Stimulated activated CD4-positive, alpha-beta T cell treated with anti-CD3 and anti-CD28 coated beads, Interleukin-12 subunit alpha, Interleukin-12 subunit beta, amount 100 ng/mL, for 4 hours (primary cell): Measurements from ENCODE around the gene ARMC6.

Experiments used
- DNase-seq: peaks from one replicate; pipeline ENCODE4 v3.0.0-alpha.2; 2020

Gene ARMC6

DNA sequence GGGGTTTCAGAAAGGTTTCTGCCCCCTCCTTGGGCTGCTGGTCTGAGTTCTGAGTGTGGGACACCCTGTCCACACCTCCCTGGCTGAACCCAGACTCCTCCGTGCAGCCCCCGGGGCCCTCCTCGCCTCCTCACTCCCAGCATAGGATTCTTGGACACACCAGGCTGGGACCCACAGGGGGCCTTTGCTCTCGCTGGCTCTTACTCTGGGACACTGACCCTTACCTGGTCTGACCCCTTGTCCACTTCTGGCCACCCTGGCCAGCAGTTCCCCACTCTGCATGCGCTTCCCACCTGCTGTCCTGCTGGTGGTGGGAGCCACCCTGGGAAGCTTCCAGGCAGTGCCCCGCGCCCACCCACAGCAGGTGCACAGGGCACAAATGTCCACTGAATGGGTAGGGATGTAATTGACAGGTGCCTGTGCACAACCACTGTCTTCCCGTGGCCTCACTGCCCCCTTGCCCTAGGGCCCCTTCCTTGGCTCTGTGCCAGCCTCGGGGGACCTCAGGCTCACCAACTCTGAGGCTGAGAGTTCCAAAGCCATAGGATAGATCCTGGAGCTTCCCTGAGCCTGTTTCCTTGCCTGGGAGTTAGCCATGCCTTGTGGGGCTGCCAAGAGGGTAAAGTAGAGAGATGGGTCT, 23.4 kb downstream of the ARMC6 start:
- no peak for DNase-seq

DNA sequence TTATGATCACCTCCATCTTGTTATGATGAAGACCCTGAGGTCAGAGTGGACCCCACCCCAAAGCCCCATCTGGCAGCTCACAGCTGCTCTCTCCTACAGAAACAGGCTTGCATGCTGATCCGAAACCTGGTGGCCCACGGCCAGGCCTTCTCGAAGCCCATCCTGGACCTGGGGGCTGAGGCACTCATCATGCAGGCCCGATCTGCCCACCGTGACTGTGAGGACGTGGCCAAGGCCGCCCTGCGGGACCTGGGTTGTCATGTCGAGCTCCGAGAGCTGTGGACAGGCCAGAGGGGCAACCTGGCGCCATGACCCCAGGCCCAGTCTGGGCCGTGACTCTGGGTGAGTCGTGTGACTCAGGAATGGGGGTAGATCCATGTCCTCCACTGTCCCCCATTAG, 23.9 kb downstream of the ARMC6 start:
- DNase-seq, result no peak

DNA sequence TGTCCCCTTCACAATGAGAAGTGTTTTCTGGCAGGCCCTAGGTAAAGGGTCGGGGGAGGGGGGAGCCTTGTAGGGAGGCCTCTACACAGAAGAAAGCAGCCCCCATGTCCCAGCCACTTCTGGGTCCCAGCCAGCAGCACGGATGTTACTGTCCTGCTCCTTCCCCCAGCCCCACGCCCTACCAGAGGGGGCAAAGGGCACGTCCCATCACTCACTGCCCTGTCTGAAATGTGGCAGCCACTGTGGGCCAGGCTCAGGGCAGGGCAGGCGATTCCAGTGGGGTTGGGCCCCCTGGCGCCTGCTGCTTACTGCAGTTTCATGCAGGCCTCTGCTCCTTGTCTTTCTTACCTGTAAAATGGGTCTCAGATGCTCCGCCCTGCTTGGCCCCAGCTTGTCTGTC, 24.3 kb downstream of the ARMC6 start:
- DNase-seq, result no peak

DNA sequence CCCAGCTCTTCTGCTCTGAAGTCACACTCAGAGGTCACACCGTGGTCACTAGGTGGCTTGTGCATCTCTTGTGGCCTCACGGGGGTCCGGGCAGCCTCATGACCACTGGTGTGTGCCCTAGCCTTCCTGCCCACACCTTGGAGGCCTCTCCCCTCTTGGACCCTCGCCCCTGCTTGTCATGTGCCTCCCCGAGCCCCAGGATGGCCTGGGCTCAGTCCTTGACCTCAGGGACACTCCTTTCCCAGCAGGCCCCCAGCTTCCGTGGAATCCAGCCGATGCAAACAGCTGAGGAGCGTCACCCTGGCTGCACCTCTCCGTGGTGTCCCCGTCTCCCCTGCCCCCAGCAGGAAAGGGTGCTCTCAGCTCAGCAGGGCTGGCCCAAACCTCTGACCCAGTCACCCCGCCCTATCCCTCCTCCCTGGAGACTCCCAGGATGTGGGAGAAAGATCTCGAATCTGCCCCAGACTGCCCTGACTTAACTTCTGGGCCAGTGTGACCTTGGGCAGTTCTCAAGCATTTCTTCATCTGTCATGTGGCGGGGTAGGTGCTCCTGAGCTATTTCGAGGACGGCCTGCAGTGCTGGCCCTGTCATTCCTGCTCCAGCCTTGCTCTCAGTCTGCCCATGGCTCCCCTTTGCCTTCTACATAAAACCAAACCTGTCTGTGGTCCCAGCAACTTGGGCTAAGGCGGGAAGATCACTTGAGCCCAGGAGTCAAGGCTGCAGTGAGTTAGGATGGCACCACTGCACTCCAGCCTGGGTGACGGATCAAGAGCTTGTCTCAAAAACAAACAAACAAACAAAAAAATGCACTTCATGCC, 25.8 kb downstream of the ARMC6 start:
- DNase-seq, result no peak

DNA sequence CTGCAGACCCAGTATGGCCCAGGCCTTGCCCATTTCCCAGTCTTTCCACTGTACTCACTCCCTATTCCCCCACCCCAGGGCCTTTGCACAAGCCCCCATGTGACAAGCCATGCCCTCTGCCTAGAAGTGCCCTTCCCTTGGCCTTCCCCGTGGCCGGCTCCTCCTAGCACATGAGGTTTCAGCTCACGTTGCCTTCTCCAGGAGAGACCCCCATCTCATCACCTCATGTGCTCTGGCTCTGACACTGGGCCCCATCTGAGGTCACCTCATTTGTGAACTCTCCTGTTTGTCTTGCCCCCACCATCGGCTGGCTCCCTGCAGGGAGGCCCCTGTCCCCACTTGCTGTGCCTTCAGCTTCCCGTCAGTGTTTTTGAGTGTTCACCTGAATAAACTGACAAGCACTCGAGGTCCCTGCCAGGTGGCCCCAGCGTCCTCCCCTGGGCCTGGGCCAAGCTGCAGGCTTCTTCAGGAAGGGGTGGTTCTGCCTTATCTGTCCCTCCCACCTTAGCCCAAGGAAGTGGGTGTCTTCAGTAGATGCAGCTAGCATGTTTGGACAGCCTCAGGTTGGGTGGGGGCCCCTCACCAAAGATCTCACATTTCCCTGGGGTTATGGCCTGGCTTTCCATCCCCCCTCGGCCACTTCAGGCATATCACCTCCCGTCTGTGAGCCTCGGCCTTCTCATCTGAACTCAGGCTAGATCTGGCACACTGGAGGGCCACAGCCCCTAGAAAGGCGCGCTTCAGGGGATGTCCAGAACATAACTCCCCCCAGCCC, 26.6 kb downstream of the ARMC6 start:
- no peak for DNase-seq

DNA sequence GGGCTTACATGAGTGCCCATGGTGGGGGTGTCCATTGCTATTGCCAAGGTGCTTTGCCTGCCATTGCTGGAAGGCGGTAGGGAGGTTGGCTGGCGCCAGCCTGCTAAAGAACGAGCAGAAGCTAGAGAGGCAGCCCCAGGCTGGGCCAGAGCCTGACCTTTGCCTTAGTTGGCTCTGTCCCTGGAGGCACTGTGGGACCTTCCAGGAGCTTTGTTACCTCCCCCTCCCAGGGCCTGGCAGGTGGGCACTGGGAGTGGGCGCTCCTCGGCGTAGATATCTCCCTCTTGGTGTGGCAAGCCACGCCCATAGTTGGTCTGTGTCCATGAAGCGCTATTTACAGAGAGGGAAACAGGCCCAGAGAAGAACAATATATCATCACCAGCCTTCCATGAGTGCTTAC, 28.1 kb downstream of the ARMC6 start:
- no peak for DNase-seq

DNA sequence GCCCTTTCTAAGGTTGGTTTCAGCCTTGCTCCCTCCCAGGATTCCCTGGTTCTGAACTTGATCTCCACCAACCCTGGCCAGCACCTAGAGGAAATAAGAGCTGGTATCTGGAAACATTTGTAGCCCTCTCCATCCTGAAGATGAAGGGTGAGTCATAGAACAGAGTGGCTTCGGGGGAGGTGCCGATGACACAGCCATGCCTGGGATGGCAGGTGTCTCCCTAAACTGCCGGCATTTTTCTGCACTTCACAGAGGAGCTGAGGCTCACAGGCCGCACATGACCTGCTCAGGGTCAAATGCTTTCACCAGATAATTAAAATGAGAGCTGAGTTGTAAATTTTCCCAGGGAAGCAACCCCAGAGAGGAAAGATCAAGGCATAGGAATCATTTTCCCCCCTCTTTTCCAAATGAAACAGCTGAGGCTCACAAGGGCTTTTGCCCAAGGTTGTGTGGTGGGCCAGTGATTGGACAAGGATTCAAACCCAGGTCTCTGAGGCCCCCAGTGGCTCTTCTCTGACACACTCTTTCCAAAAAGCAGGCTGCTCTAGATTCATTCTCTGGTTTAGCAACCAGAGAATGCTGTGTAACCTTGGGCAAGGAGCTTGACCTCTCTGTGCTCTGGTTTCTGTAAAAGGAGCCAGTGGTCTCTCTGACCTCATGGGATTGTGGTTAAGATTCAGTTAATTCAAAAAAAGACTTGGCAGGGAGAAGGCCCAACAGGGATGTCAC, 29.2 kb downstream of the ARMC6 start:
- peak; percentile 13 for DNase-seq

DNA sequence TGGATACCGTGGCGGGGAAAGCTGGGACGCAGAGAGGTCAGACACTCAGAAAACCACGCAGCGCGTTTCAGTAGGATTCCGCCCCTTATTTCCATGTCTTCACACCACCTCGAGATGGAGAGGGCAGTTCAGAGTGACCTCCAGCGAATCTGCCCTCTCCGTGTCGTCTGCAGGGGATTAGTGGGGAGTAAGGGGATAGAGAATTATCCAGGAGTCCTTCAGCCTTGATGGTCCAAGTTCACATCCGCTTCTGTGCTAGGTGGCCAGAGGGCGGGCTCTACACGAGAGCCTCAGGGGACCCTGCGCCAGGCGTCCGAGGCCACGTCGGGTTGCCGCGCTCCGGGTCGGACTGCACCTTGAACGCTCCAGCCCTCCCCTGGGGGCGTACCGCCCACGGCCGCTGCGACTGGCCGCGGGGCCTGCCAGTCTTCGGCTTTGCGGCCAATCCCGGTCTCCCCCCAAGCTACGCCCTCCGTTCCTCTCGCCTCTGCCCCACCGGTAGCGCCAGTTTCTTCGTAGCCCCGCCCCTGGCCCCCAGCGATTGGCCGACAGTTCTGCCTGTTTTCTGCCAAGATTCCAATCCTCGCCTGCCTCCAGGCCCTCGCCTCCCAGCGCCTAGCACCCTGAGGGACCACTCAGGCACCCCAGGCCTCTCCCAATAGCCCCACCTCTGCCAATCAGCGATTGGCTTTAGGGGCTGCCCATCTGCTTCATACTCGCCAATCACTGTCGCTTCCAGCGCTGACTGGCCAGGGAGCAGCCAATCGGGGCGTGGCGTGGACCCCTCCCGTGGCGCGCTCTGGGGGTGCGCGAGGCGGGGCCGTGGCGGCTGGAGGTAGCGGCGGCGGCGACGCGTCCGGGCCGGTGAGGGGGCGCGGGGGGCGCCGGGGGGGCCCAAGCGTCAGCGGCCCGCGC, 30.0 kb downstream of the ARMC6 start, which contains the start of gene SLC25A42:
Gene SLC25A42 (plus strand): TSS at position 812 of the 915 bp plus-strand sequence. CDS start 32,131 bp downstream, outside the sequence.
- peak; percentile 96 for DNase-seq

DNA sequence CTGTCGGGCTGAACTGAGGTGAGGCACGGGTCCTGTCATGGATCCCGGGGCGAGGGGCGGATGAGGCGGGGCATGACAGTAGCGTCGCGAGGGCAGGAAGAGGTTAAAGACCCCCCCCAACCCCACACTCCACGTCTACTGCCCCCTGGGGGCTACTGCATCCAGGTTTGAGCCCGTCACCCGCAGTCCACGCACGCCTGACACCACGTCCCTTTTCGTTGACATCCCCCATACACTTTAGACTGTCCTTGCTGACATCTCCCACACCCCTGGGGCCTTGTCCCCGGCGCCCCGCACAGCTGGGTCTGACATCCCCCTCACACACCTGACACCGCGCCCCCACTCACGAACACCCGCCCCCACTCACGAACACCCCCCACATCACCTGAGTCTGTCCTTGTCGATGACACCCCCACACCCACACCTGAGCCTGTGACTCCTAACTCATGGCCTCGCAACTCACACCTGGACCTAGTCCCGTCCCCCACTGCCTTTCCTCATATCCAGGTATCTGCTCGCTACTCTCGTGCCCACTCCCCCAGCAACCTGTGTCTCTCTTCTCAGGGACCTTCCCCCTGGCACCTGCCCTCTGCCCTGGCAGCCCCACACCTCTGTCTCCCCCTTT, 30.8 kb downstream of the ARMC6 start:
- no peak for DNase-seq

DNA sequence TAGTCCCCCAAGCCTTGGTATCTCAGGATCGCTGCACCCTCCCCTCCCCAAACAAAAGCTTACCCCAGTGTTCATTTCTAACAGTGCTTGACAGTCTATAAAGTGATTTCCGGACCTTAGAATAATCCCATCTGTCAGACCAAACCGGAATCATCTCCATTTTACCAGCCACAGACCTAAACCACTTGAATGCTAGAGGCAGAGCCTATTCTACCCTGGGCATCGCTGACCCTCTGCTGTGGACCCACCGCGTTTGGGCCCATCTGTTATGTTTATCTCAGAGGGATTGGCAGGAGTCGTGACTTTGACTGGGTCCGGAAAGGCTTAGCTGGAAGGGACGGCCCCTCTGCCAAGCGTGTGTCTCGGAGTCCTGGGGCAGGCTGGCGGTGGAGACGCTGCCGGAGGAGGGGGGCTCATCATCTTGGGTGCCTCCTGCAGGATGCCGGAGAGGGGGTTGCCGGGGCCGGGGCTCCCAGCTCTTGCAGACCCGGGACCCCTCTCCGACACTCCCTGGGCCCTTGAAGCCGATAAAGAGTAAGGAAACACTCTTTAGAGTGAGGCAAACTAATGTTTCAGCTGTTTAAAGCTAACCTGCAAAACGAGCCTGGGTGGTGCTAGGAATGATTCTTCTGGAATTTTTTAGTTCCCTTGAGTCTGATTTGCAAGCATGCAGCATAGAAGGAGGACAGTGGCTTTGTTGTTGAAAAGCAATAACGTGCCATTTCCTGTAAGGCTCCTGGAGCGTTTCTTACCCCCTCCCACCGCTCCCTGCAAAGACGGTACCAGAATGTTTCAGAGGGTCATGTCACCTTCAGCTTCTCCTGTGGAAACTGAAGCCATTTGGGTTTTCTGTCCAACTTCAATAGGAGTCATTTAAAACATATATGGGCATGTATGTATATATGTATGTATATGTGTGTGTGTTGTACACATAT, 31.7 kb downstream of the ARMC6 start:
- peak; percentile 31 for DNase-seq

DNA sequence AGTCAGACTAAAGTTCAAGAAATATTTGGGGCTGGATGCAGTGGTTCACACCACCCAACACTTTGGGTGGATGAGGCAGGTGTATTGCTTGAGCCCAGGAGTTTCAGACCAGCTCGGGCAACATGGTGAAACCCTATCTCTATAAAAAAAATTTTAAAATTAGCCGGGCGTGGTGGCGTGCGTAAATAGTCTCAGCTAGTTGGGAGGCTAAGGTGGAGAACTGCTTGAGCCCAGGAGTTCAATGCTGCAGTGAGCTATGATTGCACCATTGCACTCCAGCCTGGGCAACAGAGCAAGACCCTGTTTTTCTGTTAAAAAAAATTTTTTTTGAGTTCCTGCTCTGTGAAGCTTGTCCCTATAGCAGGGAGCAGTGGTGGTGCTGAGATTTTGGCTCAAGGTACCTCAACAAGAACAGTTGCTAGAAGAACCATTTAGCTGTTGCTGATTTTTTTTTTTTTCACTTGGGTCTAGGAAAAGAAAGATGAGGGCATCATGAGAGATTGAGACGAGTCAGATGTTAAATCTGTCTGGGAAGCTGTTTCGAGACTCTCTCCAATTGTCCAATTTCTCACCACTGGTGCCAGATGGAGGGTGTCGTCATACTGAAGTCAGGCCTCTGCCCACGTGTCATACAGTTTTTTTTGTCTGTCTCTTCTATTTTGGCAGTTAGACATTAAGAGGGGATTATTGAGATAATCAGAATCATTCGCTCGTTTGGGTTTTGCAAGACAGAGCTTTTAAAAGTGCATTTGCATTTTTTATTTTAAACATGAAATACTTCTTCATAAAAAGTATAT, 34.1 kb downstream of the ARMC6 start:
- DNase-seq, result no peak

DNA sequence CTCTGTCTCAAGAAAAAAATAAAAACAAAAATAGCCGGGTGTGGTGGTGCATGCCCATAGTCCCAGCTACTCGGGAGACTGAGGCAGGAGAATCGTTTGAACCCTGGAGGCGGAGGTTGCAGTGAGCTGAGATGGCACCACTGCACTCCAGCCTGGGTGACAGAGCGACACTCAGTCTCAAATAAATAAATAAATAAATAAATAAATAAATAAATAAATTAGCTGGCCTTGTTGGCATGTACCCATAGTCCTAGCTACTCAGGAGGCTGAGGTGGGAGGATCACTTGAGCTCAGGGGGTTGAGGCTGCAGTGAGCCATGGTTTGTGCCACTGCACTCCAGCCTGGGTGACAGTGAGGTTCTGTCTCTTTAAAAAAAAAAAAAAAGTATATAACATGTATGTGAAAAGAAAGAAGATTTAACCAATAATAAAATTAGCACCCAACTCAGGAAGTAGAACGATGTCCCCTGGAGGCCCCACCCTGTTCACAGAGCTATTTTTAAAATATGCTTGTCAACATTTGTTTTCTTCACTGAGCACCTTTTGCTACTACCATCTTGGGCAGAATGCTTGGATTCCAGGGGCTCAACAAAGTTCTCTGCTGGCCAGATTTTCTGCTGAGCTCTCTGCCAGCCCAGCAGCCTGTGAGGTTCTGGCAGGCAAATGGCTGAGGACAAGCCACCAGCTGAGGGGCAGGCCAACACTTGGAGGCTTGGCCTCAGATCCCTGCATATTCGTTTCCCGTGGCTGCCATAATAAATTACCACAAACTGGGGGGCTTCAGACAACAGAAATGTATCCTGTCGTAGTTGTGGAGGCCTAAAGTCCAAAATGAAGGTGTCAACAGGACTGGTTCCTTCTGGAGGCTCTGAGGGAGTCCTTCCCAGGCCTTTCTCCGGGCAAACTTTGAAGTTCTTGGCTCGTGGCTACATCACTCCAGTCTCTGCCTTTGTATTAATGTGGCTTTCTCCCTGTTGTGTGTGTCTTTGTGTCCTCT, 35.6 kb downstream of the ARMC6 start:
- no peak for DNase-seq

DNA sequence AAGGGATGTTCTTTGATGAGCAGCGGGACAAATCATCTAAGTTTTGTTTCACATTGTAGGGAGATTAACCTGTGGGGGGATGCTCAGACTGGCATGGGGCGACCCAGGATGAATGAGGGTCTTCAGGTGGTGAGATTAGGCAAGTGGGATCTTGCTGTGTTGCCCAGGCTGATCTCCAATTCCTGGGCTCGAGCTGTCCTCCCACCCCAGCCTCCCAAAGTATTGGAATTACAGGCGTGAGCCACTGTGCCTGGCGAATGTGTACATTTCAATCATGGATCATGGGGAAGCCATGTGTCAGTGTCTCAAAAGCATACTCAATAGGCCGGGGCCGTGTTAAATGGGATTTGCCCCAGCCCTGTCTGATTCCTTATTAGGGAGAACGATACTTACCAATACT, 38.5 kb downstream of the ARMC6 start:
- DNase-seq, result no peak

DNA sequence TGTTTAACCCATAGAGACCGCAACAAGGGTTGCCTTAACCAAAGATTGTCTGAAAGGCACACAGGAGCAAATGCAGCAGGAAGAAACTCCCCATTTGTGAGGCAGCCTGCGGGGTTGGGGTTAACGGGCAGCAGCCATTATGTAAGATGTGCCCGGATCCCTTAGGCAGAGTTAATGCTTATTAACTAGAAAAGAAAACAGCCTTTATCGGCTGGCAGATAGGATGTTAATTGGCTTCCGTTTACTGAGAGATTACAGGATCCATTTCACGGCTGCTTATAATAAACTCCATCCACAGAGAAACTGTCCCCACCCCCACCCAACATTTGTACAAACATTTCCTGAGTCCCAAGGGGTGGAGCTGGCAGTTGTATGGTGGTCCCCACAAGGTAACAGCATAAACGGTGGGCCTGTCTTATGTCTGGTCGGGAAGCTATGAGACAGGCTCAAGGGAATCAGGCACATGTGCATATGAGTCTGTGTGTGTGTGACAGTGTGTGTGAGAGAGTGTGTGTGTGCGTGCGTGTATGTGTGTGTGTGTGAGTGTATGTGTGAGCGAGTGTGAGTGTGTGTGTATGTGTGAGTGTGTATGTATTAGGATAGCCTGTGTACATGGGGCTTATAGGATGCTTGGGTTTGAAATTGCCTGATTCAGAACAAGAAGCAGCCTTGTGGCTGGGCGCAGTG, 40.9 kb downstream of the ARMC6 start:
- DNase-seq, result no peak

DNA sequence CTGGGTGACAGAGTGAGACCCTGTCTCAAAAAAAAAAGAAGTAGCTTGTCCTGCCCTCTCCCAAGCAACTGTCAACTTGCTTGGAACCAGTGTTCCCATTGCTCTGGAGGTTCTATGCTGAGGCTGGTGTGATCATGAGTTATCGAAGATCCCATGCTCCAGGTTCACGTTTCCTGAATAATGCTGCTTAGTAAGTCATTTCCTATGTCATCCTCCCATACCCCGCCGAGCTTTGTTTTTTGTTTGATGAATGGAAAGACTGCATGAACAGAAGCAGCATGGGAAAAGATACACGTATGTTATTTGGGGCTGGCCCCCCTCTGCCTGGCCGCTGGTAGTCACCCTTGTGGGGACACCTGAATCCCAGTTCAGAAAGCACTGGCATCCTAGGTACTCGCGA, 41.7 kb downstream of the ARMC6 start:
- no peak for DNase-seq

DNA sequence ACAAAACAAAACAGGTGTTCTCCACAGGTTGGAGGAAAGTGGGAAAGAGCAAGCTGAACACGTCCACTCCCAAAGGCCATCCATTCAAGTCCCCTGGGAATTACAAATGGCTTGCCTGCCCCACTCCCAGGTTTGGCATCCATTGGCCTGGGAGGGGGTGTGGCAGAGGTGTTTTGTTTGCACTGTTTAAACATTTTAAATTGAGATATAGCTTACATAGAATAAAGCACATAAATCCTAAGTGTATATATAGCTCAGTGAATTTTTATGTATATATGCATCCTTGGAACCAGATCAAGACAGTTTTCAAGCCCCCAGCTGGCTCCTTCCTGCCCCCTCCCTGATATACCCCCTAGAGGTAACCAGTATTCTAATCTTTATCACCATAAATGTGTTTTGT, 43.1 kb downstream of the ARMC6 start:
- no peak for DNase-seq

DNA sequence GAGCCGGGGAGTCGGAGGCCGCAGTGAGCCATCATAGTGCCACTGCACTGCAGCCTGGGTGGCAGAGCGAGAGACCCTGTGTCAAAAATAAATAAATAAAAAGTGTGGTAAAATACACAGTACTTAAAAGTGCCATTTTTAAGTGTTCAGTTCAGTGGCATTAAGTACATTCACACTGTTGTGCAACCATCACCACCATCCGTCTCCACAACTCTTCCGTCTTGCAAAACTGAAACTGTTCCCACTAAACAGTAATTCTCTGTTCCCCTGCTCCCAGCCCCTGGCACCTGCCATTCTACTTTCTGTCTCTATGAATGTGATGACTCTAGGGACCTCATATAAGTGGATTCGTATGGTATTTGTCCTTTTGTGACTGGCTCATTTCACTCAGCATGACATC, 43.7 kb downstream of the ARMC6 start:
- no peak for DNase-seq
